ENCODE data around the gene CCDC40. TPM values are rescaled to one million over a fixed set of nuclear protein-coding genes. Genes with fewer than 3 reads are reported as not detected.

The CCDC40 gene
- total and polyA plus RNA-seq, 9 of the 15 experiments (the other 6 are each of a cell fraction or from before 2014, with no cell fraction given), result 0.07 to 0.33 TPM; not detected in 7

- TF ChIP-seq SAFB (IDR thresholded peaks at IDR 0.05; ENCODE audit: borderline replicate concordance, low read depth, low read length) (no peak), KLF1 (tag; IDR thresholded peaks at IDR 0.05) (peak; percentile 89), TAL1 (IDR thresholded peaks at IDR 0.05) (no peak), RAD51 (IDR thresholded peaks at IDR 0.05; ENCODE audit: borderline replicate concordance, low read depth) (peak; percentile 86), GTF3C2 (IDR thresholded peaks at IDR 0.05; ENCODE audit: borderline replicate concordance, extremely low read depth, insufficient read length) (no peak), SIN3A (IDR thresholded peaks at IDR 0.05; ENCODE audit: borderline replicate concordance in 2 of 2, control insufficient read depth in 1 of 2, low read depth in 2 of 2, low read length in 2 of 2) (peak; percentile 5 to 76; a peak in 2 of 4 replicates), NR2C2 (CRISPR knock-in tag; IDR thresholded peaks at IDR 0.05) (no peak), NR2C2 (tag; IDR thresholded peaks at IDR 0.05) (peak; percentile 66), CBX3 (IDR thresholded peaks at IDR 0.05; ENCODE audit: borderline replicate concordance in 1 of 2, low read length in 2 of 2) (no peak), MLX (CRISPR knock-in tag; conservative IDR thresholded peaks at IDR 0.05) (no peak), CEBPG (CRISPR knock-in tag; IDR thresholded peaks at IDR 0.05) (no peak), CEBPG (tag; conservative IDR thresholded peaks at IDR 0.05 in 1 of 2, IDR thresholded peaks at IDR 0.05 in 1 of 2) (no peak), TBL1XR1 (IDR thresholded peaks at IDR 0.05; ENCODE audit: low read length in 2 of 2) (no peak), L3MBTL2 (IDR thresholded peaks at IDR 0.05) (no peak; the same call in 1 of the 2 replicates), ILF3 (IDR thresholded peaks at IDR 0.05; ENCODE audit: borderline replicate concordance) (no peak), ZNF121 (CRISPR knock-in tag; conservative IDR thresholded peaks at IDR 0.05) (no peak; the same call in 1 of the 2 replicates), ZNF184 (CRISPR knock-in tag; IDR thresholded peaks at IDR 0.05) (no peak), FOXK1 (CRISPR knock-in tag; IDR thresholded peaks at IDR 0.05; ENCODE audit: borderline replicate concordance) (no peak), FIP1L1 (IDR thresholded peaks at IDR 0.05; ENCODE audit: low read depth, low read length, poor library complexity, severe bottlenecking) (peak; percentile 17)
- TF ChIP-seq, protein P1, sequence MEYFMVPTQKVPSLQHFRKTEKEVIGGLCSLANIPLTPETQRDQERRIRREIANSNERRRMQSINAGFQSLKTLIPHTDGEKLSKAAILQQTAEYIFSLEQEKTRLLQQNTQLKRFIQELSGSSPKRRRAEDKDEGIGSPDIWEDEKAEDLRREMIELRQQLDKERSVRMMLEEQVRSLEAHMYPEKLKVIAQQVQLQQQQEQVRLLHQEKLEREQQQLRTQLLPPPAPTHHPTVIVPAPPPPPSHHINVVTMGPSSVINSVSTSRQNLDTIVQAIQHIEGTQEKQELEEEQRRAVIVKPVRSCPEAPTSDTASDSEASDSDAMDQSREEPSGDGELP (CRISPR knock-in tag; IDR thresholded peaks at IDR 0.05; ENCODE audit: borderline replicate concordance), result peak; percentile 85
- TF ChIP-seq, protein P2, sequence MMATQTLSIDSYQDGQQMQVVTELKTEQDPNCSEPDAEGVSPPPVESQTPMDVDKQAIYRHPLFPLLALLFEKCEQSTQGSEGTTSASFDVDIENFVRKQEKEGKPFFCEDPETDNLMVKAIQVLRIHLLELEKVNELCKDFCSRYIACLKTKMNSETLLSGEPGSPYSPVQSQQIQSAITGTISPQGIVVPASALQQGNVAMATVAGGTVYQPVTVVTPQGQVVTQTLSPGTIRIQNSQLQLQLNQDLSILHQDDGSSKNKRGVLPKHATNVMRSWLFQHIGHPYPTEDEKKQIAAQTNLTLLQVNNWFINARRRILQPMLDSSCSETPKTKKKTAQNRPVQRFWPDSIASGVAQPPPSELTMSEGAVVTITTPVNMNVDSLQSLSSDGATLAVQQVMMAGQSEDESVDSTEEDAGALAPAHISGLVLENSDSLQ (IDR thresholded peaks at IDR 0.05), result peak; percentile 75
- TF ChIP-seq, protein P3, sequence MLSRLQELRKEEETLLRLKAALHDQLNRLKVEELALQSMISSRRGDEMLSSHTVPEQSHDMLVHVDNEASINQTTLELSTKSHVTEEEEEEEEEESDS (CRISPR knock-in tag; IDR thresholded peaks at IDR 0.05), result no peak
Measured at GRCh38 chr17:80147035-80147822, 110.8 kb downstream of the CCDC40 start, which contains the start of gene EIF4A3 (continued).

All from K562 (cell line).